ENCODE results near the gene CASZ1. TPM values are rescaled to one million over a fixed set of nuclear protein-coding genes. Genes with fewer than 3 reads are reported as not detected.

The CASZ1 gene
- total RNA-seq, 1 donor from 2014 or later, result 6.9 TPM

GRCh38 chr1:10829965-10830515 is 33.6 kb upstream of the CASZ1 start:
- peaks cover 31% of the 10 kb centered on the region for H3K27me3 Mint-ChIP-seq
- no peaks in the 10 kb centered on the region for H3K4me1 Mint-ChIP-seq
- no peak for DNase-seq
- H3K36me3 Mint-ChIP-seq (ENCODE audit: low read depth), result no peaks in the 10 kb centered on the region
- intact Hi-C loops (cut with micrococcal nuclease), result no loop called here
- peaks cover 6% of the 10 kb centered on the region for H3K9me3 Mint-ChIP-seq
- no peak overlapping the region for H3K4me3 Mint-ChIP-seq
- no peak overlapping the region for H3K27ac Mint-ChIP-seq

- no peaks in the 10 kb centered on the region for H3K4me1 Mint-ChIP-seq
- no peak overlapping the region for H3K4me3 Mint-ChIP-seq
- H3K27ac Mint-ChIP-seq, result no peak overlapping the region
- intact Hi-C loops (cut with micrococcal nuclease), result no loop called here
- H3K36me3 Mint-ChIP-seq (ENCODE audit: low read depth), result no peaks in the 10 kb centered on the region
- no peak for DNase-seq
- peaks cover 5% of the 10 kb centered on the region for H3K9me3 Mint-ChIP-seq
- H3K27me3 Mint-ChIP-seq, result peaks cover 23% of the 10 kb centered on the region
These were observed 32.8 kb upstream of the CASZ1 start for GRCh38 chr1:10829067-10829818.

DNA sequence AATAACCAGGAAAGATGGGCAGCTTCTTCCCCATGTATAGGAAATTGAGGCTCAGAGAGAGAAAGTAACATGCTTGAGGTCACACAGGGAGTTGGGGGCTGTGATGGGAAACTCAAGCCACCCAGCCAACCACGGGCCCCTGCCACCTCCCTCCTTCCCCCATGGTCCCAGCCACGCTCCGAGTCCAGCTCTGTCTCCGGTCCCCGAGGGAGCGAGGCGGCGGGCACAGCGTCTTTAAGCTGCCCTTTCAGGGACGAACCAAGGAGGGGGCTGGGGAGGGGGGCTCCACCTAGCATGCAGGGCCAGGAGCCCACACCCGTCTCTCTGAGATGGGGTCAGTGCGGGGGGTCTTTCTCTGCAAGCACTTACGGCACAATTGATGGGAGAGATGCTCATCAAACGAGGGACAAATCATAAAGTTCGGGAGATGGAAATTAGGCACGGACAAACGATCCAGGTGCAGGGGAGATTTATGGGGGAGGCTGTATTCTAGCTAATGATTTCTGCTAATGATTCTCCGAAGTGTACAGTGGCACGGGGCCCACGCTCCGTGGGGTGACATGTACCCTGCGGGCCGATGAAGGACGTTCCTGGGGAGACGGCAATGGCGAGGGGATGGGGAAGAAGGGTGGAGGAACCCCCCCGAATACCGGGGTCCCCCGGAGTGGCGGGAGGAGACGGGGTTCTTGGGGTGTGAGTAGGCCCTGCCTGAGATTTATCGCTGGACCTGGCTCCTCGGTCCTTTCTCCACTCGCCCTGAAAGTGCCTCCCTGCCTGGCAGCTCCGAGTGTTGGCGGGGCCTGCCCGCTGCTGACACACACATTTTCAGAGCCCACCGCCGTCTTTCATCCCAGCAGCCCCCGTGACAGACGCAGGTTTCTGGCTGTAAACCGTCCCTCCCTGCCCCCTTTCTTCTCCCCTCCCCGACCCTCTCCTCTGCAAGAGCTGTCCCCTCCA is 31.2 kb upstream of the CASZ1 start:
- H3K4me1 Mint-ChIP-seq, result no peaks in the 10 kb centered on the region
- intact Hi-C loops (cut with micrococcal nuclease), result no loop called here
- H3K27ac Mint-ChIP-seq, result no peak overlapping the region
- H3K27me3 Mint-ChIP-seq, result peaks cover 16% of the 10 kb centered on the region
- DNase-seq, result no peak
- H3K4me3 Mint-ChIP-seq, result no peak overlapping the region
- H3K36me3 Mint-ChIP-seq (ENCODE audit: low read depth), result no peaks in the 10 kb centered on the region
- H3K9me3 Mint-ChIP-seq, result no peaks in the 10 kb centered on the region

- H3K36me3 Mint-ChIP-seq (ENCODE audit: low read depth), result no peaks in the 10 kb centered on the region
These were observed 29.1 kb upstream of the CASZ1 start for GRCh38 chr1:10825592-10825991.

GRCh38 chr1:10824821-10825540 is 28.5 kb upstream of the CASZ1 start:
- Mint-ChIP-seq H3K4me1 (no peaks in the 10 kb centered on the region), H3K36me3 (ENCODE audit: low read depth) (no peaks in the 10 kb centered on the region), H3K9me3 (no peaks in the 10 kb centered on the region), H3K27ac (no peak overlapping the region), H3K4me3 (no peak overlapping the region), H3K27me3 (peaks cover 9% of the 10 kb centered on the region)
- intact Hi-C loops (cut with micrococcal nuclease), result no loop called here
- DNase-seq, result no peak

More at GRCh38 chr1:10825592-10825991, 29.1 kb upstream of the CASZ1 start:
- H3K4me1 Mint-ChIP-seq, result no peaks in the 10 kb centered on the region
- peaks cover 12% of the 10 kb centered on the region for H3K27me3 Mint-ChIP-seq
- no peak for DNase-seq
- H3K9me3 Mint-ChIP-seq, result no peaks in the 10 kb centered on the region
- no peak overlapping the region for H3K27ac Mint-ChIP-seq
- intact Hi-C loops (cut with micrococcal nuclease), result no loop called here
- H3K4me3 Mint-ChIP-seq, result no peak overlapping the region

GRCh38 chr1:10823000-10823401 is 26.6 kb upstream of the CASZ1 start:
- H3K27me3 Mint-ChIP-seq, result no peaks in the 10 kb centered on the region
- no peak for DNase-seq
- H3K4me1 Mint-ChIP-seq, result no peaks in the 10 kb centered on the region
- H3K9me3 Mint-ChIP-seq, result no peaks in the 10 kb centered on the region
- intact Hi-C loops (cut with micrococcal nuclease), result no loop called here
- H3K36me3 Mint-ChIP-seq (ENCODE audit: low read depth), result no peaks in the 10 kb centered on the region
- no peak overlapping the region for H3K4me3 Mint-ChIP-seq
- no peak overlapping the region for H3K27ac Mint-ChIP-seq

GRCh38 chr1:10821388-10821787 is 24.9 kb upstream of the CASZ1 start:
- no peaks in the 10 kb centered on the region for H3K27me3 Mint-ChIP-seq
- H3K27ac Mint-ChIP-seq, result no peak overlapping the region
- no peaks in the 10 kb centered on the region for H3K4me1 Mint-ChIP-seq
- no peak for DNase-seq
- no peak overlapping the region for H3K4me3 Mint-ChIP-seq
- H3K9me3 Mint-ChIP-seq, result no peaks in the 10 kb centered on the region
- intact Hi-C loops (cut with micrococcal nuclease), result no loop called here
- no peaks in the 10 kb centered on the region for H3K36me3 Mint-ChIP-seq (ENCODE audit: low read depth)

- Mint-ChIP-seq H3K27me3 (peaks cover under 1% of the 10 kb centered on the region), H3K4me1 (no peaks in the 10 kb centered on the region), H3K27ac (no peak overlapping the region), H3K9me3 (no peaks in the 10 kb centered on the region), H3K4me3 (no peak overlapping the region), H3K36me3 (ENCODE audit: low read depth) (no peaks in the 10 kb centered on the region)
- DNase-seq, result no peak
- intact Hi-C loops (cut with micrococcal nuclease), result no loop called here
These were observed 24.0 kb upstream of the CASZ1 start for GRCh38 chr1:10820422-10820821.

GRCh38 chr1:10819198-10819901 is 22.9 kb upstream of the CASZ1 start:
- Mint-ChIP-seq H3K4me3 (no peak overlapping the region), H3K27ac (no peak overlapping the region), H3K36me3 (ENCODE audit: low read depth) (no peaks in the 10 kb centered on the region), H3K9me3 (no peaks in the 10 kb centered on the region), H3K4me1 (no peaks in the 10 kb centered on the region), H3K27me3 (peaks cover 2% of the 10 kb centered on the region)
- intact Hi-C loops (cut with micrococcal nuclease), result no loop called here
- no peak for DNase-seq

DNA sequence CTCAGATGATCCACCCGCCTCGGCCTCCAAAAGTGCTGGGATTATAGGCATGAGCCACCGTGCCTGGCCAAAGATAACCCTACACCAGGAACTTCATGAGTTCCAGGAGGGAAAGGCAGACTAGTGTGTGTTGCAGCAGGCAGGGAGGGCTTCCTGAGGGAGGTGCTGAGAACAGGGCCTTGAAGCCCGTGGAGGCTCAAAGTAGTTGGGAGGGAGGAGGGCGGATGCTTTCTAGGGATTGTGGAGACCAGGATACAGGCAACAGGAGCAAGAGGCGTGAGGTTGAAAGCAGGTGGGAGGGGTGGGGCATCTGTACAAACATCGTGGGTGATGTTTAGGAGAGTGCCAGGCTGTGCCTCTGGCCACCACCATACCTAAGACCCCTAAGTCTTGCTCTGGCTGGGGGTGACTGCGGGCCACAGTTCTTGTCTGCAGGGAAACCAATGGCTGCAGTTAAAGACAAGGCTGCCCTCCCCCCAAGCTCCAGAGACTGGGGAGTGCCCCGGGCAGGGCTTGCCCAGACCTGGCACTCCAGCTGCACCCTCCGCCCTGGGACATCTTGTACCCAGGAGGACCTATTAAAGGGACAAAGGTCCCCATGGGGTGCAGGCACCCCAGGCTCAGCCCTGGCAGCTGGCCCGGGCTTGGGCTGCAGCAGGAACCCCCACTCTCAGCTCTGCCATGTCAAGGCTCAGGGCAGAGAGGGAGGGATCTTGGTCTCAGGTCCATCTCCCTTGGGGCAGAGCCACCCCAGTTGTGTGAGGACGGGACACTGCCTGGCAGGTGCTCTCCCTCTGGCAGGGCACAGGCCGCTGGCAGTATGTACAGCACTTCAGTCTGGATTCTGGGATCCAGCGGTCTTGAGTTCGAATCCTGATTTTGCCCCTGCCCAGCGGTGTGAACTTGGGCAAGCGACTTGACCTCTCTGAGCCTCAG is 22.1 kb upstream of the CASZ1 start:
- intact Hi-C loops (cut with micrococcal nuclease), result no loop called here
- no peaks in the 10 kb centered on the region for H3K36me3 Mint-ChIP-seq (ENCODE audit: low read depth)
- H3K27me3 Mint-ChIP-seq, result peaks cover 2% of the 10 kb centered on the region
- no peak overlapping the region for H3K4me3 Mint-ChIP-seq
- no peak for DNase-seq
- no peaks in the 10 kb centered on the region for H3K9me3 Mint-ChIP-seq
- no peak overlapping the region for H3K27ac Mint-ChIP-seq
- no peaks in the 10 kb centered on the region for H3K4me1 Mint-ChIP-seq

- DNase-seq, result no peak
- Mint-ChIP-seq H3K27me3 (peaks cover 2% of the 10 kb centered on the region), H3K9me3 (no peaks in the 10 kb centered on the region), H3K27ac (no peak overlapping the region), H3K4me3 (no peak overlapping the region), H3K4me1 (no peaks in the 10 kb centered on the region), H3K36me3 (ENCODE audit: low read depth) (no peaks in the 10 kb centered on the region)
- intact Hi-C loops (cut with micrococcal nuclease), result no loop called here
These were observed 20.4 kb upstream of the CASZ1 start for GRCh38 chr1:10816743-10817369.

GRCh38 chr1:10816233-10816632 is 19.8 kb upstream of the CASZ1 start:
- no peaks in the 10 kb centered on the region for H3K9me3 Mint-ChIP-seq
- H3K4me3 Mint-ChIP-seq, result no peak overlapping the region
- H3K4me1 Mint-ChIP-seq, result no peaks in the 10 kb centered on the region
- no peak overlapping the region for H3K27ac Mint-ChIP-seq
- DNase-seq, result no peak
- no peaks in the 10 kb centered on the region for H3K36me3 Mint-ChIP-seq (ENCODE audit: low read depth)
- H3K27me3 Mint-ChIP-seq, result peaks cover 2% of the 10 kb centered on the region
- intact Hi-C loops (cut with micrococcal nuclease), result no loop called here

Data from activated CD4-positive, alpha-beta T cell treated with anti-CD3 and anti-CD28 coated beads, Interleukin-2, amount 10 ng/mL, durations not matched to agents 24 days and 14 days (primary cell).